GM18508 (cell line): Measurements from ENCODE around the gene FAM3B.

ENCODE experiments used
- ATAC-seq: cut with Tn5 transposase; IDR thresholded peaks from one replicate; pipeline ENCODE4 v1.9.1; 2021; ENCODE audit warnings: moderate number of reproducible peaks; ENCODE audit not compliant: insufficient read depth, unreplicated experiment

FAM3B gene

DNA sequence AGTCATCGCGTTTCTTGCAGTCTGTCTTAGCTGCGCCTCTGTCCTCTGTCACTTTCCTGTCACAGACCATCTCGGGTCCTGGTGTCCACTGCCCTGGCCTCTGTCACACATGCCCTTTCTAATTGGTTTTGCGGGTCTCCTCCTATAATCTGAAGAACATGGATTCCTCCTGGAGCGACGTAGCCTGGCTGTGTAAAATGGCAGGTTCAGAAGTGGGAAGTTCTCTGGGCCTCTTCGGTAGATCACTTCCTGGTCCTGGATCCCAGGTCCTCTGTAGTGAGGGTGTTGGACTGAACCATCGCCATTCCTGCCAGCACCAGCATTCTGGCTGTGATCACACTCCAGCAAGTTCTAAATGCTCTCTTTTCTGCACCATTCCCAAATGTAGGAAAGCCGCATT lies 857 bp downstream of the FAM3B start:
- ATAC-seq: no peak

DNA sequence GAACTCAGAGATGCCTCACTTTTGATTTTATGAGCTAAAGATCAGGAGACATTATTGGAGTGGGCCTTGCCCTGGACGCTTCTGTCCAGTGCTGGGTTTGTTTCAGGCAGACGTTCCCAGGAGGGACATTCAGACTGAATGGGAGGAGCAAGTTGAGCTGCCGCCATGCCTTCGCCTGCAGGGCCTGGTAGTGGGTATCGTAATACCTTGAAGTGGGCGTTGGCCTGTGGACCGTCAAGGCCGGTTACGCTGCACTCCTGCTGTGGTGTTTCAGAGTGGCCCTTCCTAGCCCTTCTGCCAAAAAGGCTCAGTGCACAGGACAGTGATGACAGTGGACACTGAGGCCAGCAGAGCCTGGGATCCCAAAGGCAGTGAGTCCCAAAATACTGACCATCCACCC lies 1.6 kb downstream of the FAM3B start:
- ATAC-seq: no peak

DNA sequence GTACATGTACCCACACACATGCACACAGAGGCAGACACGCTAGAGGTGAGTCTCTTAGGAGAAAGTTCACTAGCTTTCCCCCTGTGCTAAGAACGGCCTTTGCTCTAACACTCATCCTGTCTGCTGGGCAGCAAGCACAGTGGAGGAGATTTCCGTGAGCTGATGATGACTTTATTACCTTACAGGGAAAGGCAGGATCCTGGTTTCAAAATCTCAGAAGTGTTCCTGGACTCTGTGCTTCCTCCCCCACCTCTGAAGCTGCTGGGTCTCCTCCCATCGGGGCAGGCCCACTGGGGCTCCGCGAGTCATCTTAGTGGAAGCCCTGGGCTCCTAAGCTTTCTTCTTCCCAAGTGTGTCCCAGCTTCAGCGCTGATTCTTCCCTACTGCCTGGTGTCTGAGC lies 2.7 kb downstream of the FAM3B start:
- ATAC-seq: no peak

DNA sequence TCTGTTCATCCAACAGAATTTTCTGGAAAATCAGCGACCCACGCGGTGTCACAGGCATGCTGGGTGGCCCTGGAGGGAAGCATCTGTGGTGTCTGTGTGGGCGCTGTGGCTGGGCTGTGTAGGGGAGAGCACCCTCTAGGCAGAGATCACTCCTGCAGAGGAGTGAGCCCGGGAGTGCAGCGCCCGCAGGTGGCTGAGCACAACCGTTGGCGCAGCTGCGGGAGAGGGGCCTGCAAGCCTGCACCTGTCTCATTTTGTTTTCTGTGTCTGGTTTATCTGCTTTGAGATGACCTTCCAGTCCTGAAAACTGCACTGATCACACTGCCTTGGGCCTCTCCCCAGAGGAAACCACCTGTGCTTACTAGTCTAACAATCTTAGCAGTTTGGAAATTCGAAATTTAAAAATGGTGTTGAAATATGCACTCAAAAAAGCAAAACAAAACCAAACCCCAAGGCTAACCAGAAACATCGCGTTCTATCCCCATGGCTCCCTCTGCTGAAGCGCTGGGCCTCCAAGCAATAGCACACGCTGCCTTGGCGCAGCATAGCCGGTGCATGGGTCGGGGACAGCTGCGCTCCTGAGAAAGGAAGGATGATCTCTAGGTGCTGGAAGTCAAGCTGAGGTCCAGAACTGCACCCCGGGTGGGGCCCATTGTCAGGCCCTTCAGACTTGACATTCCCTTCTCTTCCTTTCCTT lies 4.8 kb downstream of the FAM3B start:
- no peak for ATAC-seq

DNA sequence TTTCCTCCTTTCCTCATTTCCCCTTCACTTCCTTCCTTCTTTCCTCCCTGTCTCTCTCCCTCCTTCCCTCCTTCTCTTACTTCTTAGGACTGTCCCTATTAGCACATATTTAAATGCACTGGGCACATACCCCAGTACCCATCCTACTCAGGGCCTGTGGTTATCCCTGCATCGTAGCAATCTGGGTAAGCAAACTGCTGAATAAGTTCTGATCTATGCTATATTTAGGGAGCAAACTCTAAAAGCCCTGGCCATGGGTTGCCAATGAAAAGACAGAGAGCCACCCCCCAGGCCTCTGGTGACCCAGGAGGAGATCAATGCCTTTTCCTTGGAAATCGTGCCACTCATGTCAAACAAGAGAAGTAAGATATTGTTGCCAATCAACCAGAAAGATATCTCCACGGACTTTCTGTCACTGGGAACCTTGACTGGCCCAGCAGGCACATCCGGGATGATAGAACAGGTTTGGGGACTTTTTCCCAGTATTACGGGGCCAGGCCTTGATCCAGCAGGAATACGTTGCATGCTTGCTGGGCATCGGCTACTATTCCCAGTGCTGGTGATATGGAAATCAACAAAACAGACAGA lies 5.4 kb downstream of the FAM3B start:
- no peak for ATAC-seq

DNA sequence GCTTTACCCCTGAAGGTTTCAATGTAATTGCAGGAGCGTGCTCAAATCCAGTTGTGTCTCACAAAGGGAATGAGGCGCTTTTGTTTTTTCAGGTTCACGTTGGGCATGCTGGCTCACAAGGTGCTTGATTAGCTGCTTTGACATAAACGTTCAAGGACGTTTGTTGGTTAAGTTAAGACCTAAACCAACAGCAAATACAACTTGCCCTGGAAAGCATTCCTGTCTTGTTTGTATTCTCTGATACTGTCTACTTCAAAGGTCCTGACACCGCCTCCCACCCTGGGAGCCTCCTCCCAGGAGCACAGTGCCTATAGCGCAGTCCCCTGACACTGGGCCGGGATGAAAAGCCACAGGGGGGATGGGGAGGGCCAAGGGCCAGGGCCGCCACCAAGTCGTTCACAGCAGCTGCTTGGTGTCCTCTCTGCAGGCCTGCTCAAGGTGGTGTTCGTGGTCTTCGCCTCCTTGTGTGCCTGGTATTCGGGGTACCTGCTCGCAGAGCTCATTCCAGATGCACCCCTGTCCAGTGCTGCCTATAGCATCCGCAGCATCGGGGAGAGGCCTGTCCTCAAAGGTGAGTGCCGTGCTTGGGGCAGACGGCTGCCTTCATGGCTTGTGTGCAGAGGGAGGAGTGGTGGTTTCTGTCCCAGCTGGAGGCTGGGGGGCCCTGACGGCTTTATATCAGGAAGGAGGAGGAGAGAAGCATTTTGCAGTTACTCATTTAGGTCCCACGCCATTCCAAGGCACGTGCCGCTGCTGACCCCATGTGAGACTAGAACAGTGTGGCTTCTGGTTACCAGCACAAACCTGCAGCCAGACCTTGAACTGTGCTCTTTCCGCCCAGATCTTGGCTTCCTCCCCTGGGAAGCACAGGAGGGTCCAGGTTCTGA lies 6.1 kb downstream of the FAM3B start:
- no peak for ATAC-seq

DNA sequence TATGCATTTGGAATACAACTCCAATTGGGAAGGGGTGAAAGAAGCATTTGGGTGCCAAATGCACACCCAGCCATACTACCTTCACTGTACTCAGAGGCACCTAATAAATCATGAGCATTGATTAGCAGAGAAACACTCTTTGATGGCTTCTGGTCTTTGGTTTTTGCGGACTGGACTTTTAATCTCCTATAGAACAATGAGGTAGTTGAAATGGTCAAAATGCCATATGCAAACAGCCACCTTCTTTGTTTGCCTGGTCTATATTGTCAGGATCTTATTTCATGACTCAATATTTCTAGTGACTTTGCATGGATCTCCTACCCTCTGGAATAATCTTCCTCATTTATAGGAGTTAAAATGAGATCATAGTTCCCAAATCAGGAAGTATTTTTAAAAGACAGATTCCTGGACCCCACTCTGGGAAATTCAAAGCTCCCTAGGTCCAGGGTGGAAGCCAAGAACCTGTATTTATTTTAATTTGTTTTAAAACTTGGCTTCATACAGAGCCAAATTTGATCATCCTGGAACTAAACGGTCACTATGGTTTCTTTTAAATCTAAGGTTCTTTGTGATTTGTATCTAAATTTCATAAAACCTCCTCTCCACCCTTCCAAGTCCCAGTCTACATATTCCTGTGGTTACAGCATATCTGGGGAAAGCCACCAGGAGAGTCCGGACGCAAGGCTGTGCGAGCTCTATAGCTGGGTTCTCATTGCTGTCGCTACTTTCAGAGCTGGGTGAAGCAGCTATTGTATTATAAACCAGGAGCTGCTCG lies 8.7 kb downstream of the FAM3B start:
- ATAC-seq: no peak

DNA sequence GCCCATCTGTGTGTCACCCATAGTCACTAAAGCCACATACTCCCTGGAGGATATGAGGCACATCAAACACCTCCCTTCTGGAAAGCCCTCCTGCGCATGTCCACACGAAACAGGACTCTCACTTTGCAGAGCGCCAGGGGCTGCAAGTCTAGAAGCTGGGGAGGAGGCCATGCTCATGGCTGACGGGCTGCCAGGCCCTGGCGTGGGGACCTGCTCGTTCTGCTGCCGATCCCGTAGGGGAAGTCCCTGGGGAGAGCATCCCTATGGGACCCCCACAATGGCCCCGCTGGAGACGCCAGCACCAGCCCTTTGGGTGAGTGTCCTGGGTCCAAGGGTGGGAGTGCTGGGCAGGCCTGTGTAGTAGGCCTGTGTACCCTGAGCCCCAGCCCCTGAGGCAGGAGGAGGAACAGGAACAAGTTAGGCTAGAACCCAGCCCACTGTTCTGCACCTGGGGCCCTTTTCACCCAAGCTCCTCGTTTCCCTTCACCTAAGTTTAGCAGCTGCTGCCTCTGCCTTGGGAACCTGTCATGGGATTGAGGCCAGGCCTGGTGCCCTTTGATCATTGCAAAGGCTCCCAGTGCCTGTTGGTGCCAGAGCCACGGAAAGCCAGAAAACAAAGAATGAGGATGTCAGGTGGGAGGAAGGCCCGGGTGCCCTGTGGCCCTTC lies 9.9 kb downstream of the FAM3B start:
- ATAC-seq: no peak

DNA sequence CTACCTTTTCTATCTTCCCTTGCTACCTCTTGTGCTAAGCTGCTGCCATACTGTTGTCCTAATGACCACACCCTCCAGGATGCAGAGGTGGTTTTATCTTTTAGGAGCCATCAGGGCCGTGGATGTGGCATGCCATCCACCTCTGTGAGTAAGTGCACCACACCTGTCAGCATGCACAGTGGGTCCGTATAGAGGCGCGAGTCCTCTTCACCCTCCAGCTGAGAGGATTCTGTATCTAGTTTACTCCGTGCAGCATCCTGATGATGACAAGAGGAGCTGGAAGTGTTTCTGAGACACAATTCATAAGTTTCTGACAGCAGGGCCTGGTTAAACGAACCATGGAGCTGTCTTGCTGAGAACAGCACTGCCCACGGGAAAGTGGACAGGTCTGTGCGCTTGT lies 11.2 kb downstream of the FAM3B start:
- no peak for ATAC-seq

DNA sequence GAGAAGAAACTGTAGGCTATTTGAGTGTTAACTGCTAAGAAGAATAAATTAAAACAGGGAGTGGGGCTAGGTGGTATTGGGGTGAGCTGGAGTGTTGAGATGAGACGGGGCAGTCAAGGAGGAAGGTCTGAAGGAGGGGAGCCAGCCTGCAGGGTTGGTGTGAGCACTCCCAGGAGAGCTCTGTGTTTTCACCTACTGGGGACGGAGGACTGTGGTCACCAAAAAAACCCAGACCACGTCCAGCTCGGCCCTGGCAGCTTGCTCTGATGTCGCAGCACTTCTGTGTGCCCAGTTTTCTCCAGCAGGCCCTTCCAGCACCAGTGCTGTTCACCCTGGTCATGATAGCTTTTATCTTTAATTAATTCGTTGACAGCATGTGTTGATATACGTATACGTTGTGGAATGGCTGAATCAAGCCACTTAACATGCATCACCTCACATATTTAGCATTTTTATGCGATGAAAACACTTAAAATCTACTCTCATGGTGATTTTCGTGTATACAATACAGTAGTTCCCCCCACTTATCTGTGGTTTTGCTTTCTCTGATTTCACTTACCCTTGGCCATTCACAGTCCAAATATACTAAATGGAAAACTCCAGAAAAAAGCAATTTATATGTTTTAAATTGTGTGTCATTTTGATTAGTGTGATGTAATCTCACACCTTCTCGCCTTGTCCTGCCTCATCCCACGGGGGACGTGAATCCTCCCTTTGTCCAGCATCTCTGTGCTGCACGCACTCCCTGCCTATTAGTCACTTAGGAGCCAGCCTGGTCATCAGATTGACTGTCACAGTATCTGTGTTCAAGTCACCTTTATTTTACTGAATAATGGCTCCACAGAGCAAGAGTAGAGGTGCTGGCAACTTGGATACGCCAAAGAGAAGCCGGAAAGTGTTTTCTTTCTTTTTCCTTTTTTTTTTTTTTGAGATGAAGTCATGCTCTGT lies 12.3 kb downstream of the FAM3B start:
- no peak for ATAC-seq

DNA sequence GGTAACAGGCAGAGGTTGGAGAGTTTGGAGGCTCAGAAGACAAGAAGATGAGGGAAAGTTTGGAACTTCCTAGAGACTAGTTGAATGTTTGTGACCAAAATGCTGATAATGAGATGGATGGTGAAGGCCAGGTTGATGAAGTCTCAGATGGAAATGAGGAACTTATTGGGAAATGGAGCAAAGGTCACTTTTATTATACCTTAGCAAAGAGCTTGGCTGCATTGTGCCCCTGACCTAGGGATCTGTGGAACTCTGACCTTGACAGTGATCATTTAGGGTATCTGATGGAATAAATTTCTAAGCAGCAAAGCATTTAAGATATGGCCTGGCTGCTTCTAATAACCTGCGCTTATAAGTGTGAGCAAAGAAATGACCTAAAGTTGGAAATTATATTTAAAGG lies 17.2 kb downstream of the FAM3B start:
- no peak for ATAC-seq

DNA sequence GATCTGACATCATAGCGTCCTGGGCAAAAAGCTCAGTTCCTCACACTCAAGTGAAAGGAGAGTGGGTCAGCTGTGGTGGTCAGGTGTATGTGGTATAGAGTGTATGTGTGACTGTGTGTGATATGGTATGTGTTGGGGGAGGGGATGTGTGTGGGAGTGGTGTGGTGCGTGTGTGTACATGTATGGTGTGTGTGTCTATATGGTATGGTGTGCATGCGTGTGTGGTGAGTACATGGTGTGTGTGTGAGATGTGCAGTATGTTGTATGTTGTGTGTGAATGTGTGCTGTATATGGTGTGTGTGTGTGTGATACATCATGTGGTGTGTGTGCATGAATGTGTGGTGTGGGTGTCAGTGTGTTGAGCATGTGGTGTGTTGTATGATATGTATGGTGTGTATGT lies 20.9 kb downstream of the FAM3B start:
- no peak for ATAC-seq

DNA sequence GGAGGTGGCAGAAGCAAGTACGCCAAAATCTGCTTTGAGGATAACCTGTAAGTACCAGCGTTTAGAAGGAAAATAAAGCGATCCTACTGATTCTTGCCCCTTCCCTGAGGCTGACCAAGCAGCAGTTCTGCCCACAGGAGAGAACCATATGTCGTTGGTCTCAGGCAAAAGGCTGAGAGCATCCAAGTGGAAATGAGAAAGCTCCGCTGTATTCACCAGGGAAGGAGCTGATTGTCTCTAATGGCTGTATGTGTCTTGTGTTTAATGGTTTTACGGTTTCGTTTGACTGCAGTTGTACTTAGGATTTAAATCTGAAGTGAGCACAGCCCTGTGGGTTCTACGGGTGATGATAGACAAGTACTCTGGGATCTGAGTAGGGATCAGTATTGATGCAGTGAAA lies 21.9 kb downstream of the FAM3B start:
- ATAC-seq: no peak

DNA sequence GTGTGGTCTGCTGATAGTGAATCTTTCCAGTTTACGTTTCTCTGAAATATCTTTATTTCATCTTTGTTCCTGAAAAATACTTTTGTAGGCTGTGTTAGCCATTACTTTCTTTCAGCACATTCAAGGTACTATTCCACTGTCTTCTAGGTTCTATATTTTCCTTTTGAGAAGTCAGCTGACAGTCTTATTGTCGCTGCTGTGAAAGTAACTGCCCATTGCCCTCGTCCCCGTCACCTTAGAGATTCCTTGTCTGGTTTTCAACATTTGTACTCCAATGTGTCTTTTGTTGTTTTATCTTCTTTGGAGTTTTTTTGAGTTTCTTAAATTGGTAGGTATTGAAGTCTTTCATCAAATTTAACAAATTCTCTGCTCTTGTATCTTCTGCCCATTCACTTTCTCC lies 25.4 kb downstream of the FAM3B start:
- no peak for ATAC-seq

DNA sequence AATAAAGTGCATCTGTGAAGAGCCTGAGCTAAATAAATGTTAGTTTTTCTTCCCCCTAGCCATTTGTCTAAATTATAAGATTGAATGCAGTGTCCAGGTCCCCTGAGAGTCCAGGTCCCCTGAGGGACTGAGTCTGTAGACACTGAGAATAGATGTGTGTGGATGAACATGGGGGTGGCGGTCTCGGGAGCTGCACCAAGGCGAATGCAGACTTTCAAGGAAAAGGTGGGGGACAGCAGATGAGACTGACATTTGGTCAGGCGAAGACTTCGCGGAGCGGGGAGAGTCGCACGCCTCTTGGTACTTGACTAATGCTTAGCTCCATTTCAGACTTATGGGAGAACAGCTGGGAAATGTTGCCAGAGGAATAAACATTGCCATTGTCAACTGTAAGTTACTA lies 27.5 kb downstream of the FAM3B start:
- no peak for ATAC-seq

DNA sequence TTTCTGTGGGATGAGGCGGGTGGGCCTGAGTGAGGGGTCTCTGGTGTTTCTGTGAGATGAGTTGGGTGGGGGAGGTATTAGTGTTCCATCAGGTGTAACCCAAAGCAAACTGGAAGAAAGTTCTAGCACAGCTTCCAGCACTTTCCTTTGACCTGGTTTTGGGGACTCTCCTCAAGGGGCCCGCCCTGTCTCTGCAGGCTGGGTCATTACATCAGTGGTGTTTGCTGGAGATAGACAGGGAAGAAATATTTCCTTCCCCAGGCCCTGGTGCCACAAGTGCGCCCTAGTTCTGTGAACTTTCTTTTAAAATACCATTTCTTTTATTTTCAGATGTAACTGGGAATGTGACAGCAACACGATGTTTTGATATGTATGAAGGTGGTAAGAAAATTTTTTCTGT lies 28.8 kb downstream of the FAM3B start:
- ATAC-seq: no peak

DNA sequence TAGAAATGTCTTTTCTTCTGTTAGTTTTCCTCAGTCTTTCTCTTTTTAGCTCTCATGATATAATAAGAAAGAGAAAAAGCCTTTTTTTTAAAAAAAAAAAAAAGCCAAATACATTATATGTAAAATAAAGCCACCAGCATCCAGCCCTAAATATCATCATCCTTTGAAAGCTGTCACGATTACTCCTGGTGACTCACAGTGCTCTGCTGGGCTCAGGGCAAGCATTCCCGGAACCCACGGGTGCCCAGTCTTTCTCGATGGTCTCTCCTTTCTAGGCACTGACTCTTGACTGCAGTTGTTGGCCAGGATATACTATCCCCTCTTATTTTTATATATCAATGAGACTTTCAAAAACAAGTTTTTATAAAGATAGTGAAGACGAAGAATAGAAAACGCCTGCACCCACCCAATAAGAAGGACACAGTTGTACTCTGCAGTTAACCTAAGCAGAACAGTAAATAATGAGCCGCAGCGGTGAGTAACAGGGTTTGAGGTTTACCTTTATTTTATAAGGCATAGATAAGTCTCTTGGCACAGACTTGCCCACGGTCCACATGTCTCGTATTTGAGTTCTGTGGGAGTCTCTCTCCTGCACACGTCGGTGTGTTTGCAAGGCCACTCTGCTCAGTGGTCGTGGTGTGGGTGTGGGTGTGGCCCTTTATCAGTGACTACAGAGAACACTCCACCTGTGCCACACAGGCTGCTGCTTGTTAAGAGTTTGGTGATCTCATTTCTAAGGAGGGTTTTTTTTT lies 29.5 kb downstream of the FAM3B start:
- no peak for ATAC-seq

DNA sequence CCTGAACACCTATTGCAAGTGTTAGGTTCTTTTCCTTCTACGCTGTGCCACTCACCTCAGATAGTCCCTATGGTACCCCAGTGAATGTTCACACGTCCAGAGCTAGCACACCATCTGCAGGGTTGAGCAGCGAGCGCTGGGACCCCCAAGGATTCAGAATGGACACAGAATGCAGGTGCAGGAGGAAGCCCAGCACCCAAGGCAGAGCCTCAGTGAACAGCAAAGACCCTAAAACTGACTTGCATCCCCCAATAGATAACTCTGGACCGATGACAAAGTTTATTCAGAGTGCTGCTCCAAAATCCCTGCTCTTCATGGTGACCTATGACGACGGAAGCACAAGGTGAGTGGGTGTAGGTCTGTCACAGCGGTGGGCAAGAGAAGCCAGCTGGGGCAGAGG lies 30.2 kb downstream of the FAM3B start:
- no peak for ATAC-seq
